GM18951 (cell line): Measurements from ENCODE around the gene NCAPH2.
"Not testable (repeated sequence)": the region's sequence is repeated elsewhere in the genome, so short reads cannot be mapped to it uniquely, and the experiment has no call there.

Experiments
- POLR2A ChIP-seq: IDR thresholded peaks from 4 replicates; pipeline ENCODE4 v1.6.1; 2011; ENCODE audit warnings: mild to moderate bottlenecking; ENCODE audit not compliant: insufficient read length, insufficient read depth; ENCODE audit errors: extremely low read depth
- in situ Hi-C: fragments of 300-500 bp; cut with MboI; formaldehyde crosslinking; loops from one replicate; pipeline ENCODE4 v1.12.0; 2022; ENCODE audit warnings: low sequenced_read_pairs, mixed read lengths, inconsistent platforms; ENCODE audit not compliant: unreplicated experiment

NCAPH2 gene

DNA sequence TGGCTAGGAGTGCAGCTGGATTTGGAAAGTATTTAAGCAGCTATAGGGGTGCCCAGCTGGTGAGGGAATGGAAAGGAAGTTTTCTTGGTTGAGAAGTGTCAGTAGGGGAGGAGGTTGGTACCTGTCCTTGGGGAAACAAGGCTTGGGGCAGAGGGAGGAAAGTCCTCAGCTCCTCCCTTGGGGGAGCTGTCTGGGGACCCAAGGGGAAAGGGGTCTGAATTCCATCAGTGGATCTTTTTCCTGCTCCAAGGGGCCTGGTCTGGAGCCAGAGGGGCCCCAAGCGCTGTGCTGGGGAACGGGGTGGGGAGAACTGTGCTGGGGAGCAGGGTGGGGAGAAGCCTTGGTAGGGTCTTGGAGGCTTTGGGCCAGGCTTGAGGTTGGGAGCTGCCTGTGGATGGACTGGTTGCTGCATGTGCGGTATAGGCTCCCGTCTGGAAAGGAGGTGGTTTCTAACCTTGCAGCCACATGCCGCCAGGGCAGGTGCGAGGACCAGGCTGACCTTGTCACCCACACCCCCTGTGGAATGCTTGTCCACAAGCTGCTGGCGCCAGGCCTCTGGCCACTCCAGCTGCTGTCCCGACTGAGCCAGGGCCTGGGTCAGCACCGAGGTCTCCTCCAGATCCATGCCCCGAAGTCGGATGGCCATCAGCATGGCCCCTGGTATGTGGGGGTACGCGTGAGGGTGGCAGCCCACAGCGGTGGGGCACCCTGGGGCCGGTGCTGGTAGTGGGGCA lies 20.8 kb downstream of the NCAPH2 start:
- TF ChIP-seq POLR2A, result no peak
- in situ Hi-C loops, result no loop called here

- TF ChIP-seq POLR2A, result no peak
- in situ Hi-C loops, result no loop called here
Observed at GRCh38 chr22:50529416-50529896, 21.4 kb downstream of the NCAPH2 start.

- peak; percentile 72 for TF ChIP-seq POLR2A
- in situ Hi-C loops, result no loop called here
Observed at GRCh38 chr22:50529897-50530579, 22.0 kb downstream of the NCAPH2 start, which contains the start of gene TYMP. Gene TYMP (minus strand): TSS chr22:50530012. CDS start chr22:50529709, 303 bp downstream.

GRCh38 chr22:50530580-50530876 lies 22.5 kb downstream of the NCAPH2 start:
- in situ Hi-C loops, result no loop called here
- no peak for TF ChIP-seq POLR2A

DNA sequence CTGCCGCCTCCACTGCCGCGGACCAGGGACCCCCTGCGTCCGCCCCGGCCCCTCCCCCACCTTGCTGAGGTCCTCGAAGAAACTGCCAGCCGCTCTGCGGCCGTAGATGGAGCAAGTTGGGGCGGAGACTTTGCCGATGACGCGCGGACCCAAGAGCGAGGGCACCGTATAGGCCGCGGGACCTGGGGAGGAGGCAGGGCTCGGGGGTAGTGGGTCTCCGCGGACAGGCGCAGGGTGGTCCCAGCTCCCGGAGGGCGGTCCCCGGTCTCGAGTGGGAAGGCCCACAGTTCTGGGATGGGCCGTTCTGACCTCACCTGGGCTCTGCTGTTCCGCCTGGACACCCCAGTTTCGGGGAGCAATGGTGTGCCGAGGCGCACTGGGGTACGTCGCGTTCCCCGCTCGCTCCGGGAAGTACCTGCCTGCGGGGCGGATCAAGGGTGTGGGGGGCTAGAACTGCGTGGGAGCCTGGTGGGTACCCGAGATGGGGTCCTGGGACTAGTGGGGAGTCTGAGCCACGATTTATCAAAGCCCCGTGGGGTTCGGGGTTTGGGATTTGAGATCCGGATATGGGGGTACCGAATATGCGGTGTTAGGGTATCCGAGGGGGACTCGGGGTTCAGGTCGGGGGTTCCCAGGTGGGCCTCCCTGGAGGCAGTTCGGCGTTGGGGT lies 23.0 kb downstream of the NCAPH2 start:
- TF ChIP-seq POLR2A, result peak; percentile 84
- in situ Hi-C loops, result no loop called here

- in situ Hi-C loops, result no loop called here
- peak; percentile 55 for TF ChIP-seq POLR2A
Observed at GRCh38 chr22:50531546-50531961, 23.5 kb downstream of the NCAPH2 start.

GRCh38 chr22:50531962-50532674 lies 24.1 kb downstream of the NCAPH2 start:
- in situ Hi-C loops, result no loop called here
- peak; percentile 44 for TF ChIP-seq POLR2A

DNA sequence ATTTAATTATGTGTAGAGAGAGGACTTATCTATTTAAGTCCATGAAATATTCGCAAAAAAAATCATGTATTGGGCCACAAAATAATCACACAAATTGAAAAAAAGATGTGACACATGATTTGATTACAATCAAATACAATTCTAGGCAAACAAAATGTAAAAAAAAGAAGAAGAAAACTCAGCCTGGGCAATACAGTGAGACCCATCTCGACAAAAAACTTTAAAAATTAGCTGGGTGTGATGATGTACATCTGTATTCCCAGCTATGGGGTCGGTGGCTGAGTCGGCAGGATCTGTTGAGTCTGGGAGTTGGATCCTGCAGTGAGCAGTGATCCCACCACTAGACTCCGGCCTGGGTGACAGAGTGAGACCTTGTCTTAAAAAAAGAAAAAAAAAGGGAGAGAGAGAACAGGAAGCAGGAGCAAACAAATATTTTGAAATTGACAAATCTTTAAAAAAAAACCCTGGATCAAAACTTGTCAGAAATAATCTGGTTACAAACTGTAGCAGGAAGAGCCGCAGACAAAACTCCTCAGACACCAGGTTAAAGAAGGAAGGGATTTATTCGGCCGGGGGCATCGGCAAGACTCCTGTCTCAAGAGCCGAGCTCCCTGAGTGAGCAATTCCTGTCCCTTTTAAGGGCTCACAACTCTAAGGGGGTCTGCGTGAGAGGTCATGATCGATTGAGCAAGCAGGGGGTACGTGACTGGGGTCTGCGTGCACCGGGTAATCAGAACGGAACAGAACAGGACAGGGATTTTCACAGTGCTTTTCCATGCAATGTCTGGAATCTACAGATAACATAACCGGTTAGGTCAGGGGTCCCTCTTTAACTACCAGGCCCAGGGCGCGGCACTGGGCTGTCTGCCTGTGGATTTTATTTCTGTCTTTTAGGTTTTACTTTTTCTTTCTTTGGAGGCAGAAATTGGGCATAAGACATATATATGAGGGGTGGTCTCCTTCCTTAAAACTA lies 25.1 kb downstream of the NCAPH2 start:
- in situ Hi-C loops, result no loop called here

GRCh38 chr22:50533856-50534711 lies 26.1 kb downstream of the NCAPH2 start:
- in situ Hi-C loops, result not testable (repeated sequence)

More for the DNA sequence above, 25.1 kb downstream of the NCAPH2 start:
- TF ChIP-seq POLR2A, result peak; percentile 17

DNA sequence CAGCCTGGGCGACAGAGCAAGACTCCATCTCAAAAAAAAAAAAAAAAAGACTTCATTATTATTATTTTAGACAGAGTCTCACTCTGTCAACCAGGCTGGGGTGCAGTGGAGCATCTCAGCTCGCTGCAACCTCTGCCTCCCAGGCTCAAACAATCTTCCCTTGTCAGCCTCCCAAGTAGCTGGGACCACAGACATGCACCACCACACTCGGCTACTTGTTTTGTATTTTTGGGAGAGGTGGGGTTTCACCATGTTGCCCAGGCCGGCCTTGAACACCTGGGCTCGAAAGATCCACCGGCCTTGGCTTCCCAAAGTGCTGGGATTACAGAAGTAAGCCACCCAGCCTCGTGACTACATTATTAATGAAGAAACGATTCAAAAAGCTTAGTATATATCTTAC lies 27.1 kb downstream of the NCAPH2 start:
- in situ Hi-C loops, result no loop called here
- TF ChIP-seq POLR2A, result no peak

- in situ Hi-C loops, result no loop called here
- TF ChIP-seq POLR2A, result no peak
Observed at GRCh38 chr22:50536226-50536625, 28.2 kb downstream of the NCAPH2 start.

DNA sequence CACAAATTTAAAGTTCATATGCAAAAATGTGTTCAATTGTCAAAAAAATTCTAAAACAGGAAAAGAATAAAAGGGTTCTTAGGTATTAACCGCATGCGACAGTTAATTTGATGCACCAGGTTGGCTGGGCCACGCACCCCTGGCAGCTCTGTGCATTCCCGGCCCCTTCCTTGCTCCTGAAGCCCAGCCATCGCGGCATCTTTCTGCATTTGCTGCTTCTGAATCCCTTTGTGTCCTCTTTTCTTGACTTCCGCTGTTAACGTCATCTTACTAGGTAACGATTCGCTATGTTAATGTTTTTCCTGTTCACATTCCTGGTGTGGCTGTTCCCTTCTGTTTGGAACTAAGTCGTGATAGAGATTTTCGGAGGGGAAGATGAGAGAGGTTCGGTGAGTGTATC lies 29.7 kb downstream of the NCAPH2 start:
- TF ChIP-seq POLR2A, result no peak
- in situ Hi-C loops, result no loop called here

DNA sequence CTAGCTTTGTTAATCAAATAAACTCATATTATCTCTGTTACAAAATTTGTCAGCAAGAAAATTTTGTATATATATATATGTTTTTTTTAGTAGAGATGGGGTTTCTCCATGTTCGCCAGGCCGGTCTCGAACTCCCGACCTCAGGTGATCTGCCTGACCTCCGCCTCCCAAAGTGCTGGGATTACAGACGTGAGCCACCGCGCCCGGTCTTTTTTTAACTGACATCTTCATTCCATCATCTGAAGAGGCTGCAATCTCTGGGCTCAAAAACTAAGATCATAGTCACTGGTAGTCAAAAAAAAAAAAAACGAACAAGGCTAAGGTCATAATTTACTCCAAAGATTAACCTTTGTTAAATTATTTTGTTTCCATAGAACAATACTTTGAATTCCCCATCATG lies 32.4 kb downstream of the NCAPH2 start:
- no peak for TF ChIP-seq POLR2A

GRCh38 chr22:50541667-50542026 lies 33.6 kb downstream of the NCAPH2 start:
- in situ Hi-C loops, result not testable (repeated sequence)

More for the DNA sequence above, 32.4 kb downstream of the NCAPH2 start:
- in situ Hi-C loops, result no loop called here
